ENCODE measurements around the gene MRPL3. TPM values are rescaled to one million over a fixed set of nuclear protein-coding genes. Genes with fewer than 3 reads are reported as not detected.
"Not testable (repeated sequence)": the region's sequence is repeated elsewhere in the genome, so short reads cannot be mapped to it uniquely, and the experiment has no call there.

MRPL3 gene
- total and polyA plus RNA-seq, 11 donors = 50.3 to 137 (median 51.9) TPM

GRCh38 chr3:131491775-131492174 is 11.0 kb downstream of the MRPL3 start:
- intact Hi-C loops (cut with DNase I) = no loop called here
- no peaks in the 10 kb centered on the region for H3K4me1 ChIP-seq
- 96 to 100% (median 98%) methylated on average over 2 of the region's 2 CpGs for WGBS, 4 donors

GRCh38 chr3:131491084-131491483 is 11.7 kb downstream of the MRPL3 start:
- DNase-seq (no peak), ATAC-seq (no peak)
- no peak for TF ChIP-seq POLR2A (IDR thresholded peaks at IDR 0.05)
- no peak for TF ChIP-seq CTCF (IDR thresholded peaks at IDR 0.05)
- intact Hi-C loops (cut with DNase I) = no loop called here
- Histone ChIP-seq H3K9me3 (no peaks in the 10 kb centered on the region), H3K4me1 (no peaks in the 10 kb centered on the region), H3K36me3 (peaks cover 0 to 98% (median 75%) of the 10 kb centered on the region in 9 donors), H3K27me3 (no peaks in the 10 kb centered on the region), H3K4me3 (no peak overlapping the region), H3K27ac (no peak overlapping the region)
- WGBS, 4 donors = 87 to 93% (median 89%) methylated on average over 2 of the region's 2 CpGs

More at GRCh38 chr3:131491775-131492174, 11.0 kb downstream of the MRPL3 start:
- TF ChIP-seq CTCF (IDR thresholded peaks at IDR 0.05) (no peak), POLR2A (IDR thresholded peaks at IDR 0.05) (no peak)
- ATAC-seq (no peak), DNase-seq (no peak)
- H3K36me3 ChIP-seq = peaks cover under 1 to 100% (median 82%) of the 10 kb centered on the region in 9 donors
- H3K4me3 ChIP-seq = no peak overlapping the region
- H3K27me3 ChIP-seq = no peaks in the 10 kb centered on the region
- H3K27ac ChIP-seq = no peak overlapping the region
- no peaks in the 10 kb centered on the region for H3K9me3 ChIP-seq

GRCh38 chr3:131486545-131486944 is 16.2 kb downstream of the MRPL3 start:
- H3K27me3 ChIP-seq; DNase-seq; H3K9me3 ChIP-seq; ATAC-seq; H3K4me1 ChIP-seq; H3K4me3 ChIP-seq; H3K27ac ChIP-seq; intact Hi-C loops (cut with DNase I): not testable (repeated sequence)
- H3K36me3 ChIP-seq = peaks cover 0 to 95% (median 58%) of the 10 kb centered on the region in 9 donors
- 90 to 95% (median 93%) methylated on average over 3 of the region's 3 CpGs for WGBS, 4 donors

- no peak overlapping the region for H3K4me3 ChIP-seq
- DNase-seq = no peak
- WGBS, 4 donors = 91 to 100% (median 94%) methylated on average over 1 of the region's 1 CpG
- no peak for TF ChIP-seq CTCF (IDR thresholded peaks at IDR 0.05)
- TF ChIP-seq POLR2A (IDR thresholded peaks at IDR 0.05) = no peak
- H3K27me3 ChIP-seq = no peaks in the 10 kb centered on the region
- no peak for ATAC-seq
- no peaks in the 10 kb centered on the region for H3K4me1 ChIP-seq
- intact Hi-C loops (cut with DNase I) = no loop called here
- H3K36me3 ChIP-seq = peaks cover 0 to 93% (median 61%) of the 10 kb centered on the region in 9 donors
- no peaks in the 10 kb centered on the region for H3K9me3 ChIP-seq
- no peak overlapping the region for H3K27ac ChIP-seq
Observed at GRCh38 chr3:131485119-131485518, 17.7 kb downstream of the MRPL3 start.

- H3K4me3 ChIP-seq = no peak overlapping the region
- no peaks in the 10 kb centered on the region for H3K9me3 ChIP-seq
- ATAC-seq (no peak), DNase-seq (no peak)
- 91 to 93% (median 92%) methylated on average over 4 of the region's 4 CpGs for WGBS, 4 donors
- H3K27ac ChIP-seq = no peak overlapping the region
- H3K36me3 ChIP-seq = peaks cover 0 to 93% (median 60%) of the 10 kb centered on the region in 9 donors
- TF ChIP-seq CTCF (IDR thresholded peaks at IDR 0.05) (no peak), POLR2A (IDR thresholded peaks at IDR 0.05) (no peak)
- intact Hi-C loops (cut with DNase I) = no loop called here
- no peaks in the 10 kb centered on the region for H3K4me1 ChIP-seq
- no peaks in the 10 kb centered on the region for H3K27me3 ChIP-seq
Observed at GRCh38 chr3:131484496-131485111, 18.2 kb downstream of the MRPL3 start.

Data from heart left ventricle (tissue), 16 donors.